Measurements from ENCODE around the gene FEN1. TPM values are rescaled to one million over a fixed set of nuclear protein-coding genes. Genes with fewer than 3 reads are reported as not detected.

FEN1 gene
- total and polyA plus RNA-seq, 2 experiments from 2014 or later = 13.5 to 39.2 TPM

DNA sequence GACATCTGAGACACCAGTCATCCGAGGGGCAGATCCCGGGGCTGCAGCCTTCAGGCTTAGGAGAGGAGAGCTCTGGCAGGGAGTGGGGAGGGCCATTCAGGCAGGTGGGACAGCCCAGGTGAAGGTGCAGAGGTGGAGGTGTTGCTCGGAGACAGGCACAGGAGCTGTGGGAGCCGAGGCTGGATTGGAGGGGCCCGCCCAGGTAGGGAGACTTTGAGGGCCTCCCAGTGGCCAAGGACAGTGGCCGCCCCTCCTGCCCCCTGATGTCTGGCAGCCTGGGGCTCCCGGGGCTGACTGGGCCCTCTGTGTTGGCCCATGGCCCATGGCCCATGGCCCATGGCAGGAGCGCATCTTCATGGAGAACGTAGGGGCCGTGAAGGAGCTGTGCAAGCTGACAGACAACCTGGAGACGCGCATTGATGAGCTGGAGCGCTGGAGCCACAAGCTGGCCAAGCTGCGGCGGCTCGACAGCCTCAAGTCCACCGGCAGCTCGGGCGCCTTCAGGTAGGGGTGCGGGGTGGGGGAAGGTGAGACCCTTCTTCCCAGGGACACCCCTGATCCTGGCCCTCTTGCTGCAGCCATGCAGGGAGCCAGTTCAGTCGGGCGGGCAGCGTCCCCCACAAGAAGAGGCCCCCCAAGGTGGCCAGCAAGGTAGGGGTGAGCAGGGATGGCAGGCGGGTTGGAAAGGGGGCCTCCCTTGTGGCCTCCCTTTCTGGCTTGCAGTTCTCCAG lies 13.6 kb upstream of the FEN1 start:
- H3K4me1 ChIP-seq (ENCODE audit: low read depth) = peaks cover under 1% of the 10 kb centered on the region
- peaks cover 14% of the 10 kb centered on the region for H3K36me3 ChIP-seq
- no peaks in the 10 kb centered on the region for H3K9me3 ChIP-seq (ENCODE audit: low read depth)
- DNase-seq (ENCODE audit: low read depth in 1 of 2, low spot score in 1 of 2) = no peak
- TF ChIP-seq, protein P1, sequence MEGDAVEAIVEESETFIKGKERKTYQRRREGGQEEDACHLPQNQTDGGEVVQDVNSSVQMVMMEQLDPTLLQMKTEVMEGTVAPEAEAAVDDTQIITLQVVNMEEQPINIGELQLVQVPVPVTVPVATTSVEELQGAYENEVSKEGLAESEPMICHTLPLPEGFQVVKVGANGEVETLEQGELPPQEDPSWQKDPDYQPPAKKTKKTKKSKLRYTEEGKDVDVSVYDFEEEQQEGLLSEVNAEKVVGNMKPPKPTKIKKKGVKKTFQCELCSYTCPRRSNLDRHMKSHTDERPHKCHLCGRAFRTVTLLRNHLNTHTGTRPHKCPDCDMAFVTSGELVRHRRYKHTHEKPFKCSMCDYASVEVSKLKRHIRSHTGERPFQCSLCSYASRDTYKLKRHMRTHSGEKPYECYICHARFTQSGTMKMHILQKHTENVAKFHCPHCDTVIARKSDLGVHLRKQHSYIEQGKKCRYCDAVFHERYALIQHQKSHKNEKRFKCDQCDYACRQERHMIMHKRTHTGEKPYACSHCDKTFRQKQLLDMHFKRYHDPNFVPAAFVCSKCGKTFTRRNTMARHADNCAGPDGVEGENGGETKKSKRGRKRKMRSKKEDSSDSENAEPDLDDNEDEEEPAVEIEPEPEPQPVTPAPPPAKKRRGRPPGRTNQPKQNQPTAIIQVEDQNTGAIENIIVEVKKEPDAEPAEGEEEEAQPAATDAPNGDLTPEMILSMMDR (IDR thresholded peaks at IDR 0.05; ENCODE audit: low read depth, low read length) = no peak
- H3K27me3 ChIP-seq = no peaks in the 10 kb centered on the region
- no peak overlapping the region for H3K4me3 ChIP-seq
- H3K27ac ChIP-seq = no peak overlapping the region

DNA sequence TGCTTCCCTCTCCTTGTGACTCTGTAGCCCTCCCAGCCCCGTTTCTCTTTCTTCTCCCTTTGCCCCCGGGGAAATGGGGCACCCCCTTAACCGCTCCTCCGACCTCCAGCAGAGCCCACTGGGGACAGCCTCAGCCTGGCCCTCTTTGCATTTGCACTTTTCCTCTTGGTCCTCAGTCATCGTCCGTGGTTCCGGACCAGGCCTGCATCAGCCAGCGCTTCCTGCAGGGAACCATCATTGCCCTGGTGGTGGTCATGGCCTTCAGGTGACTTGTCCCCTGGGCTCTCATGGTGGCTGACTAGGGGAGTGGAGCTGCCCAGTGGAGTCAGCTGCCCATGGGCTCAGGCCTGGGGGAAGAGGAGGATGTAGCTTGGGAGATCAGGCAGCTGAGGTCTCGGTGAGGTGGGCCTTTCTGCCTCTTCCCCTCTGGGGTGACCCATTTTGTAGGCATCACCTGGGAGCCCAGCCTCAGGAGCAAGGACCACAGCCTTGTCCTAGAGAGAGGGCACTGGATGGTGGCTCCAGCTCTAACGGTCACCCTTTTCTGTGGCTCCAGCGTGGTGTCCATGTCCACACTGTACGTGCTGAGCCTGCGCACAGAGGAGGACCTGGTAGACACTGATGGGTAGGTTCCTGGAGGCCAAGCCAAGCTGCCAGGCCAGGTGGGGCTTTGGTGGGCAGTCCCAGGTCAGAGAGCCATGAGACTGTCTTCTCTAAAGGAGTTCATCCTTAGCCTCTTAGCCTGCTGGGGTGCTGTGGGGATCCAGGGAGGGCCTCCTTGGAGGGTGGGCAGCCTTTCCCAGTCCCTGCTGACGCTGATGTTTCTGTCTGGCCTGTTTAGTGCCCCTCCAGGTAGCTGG lies 12.8 kb upstream of the FEN1 start:
- peaks cover 14% of the 10 kb centered on the region for H3K36me3 ChIP-seq
- H3K4me3 ChIP-seq = no peak overlapping the region
- H3K27me3 ChIP-seq = no peaks in the 10 kb centered on the region
- H3K4me1 ChIP-seq (ENCODE audit: low read depth) = no peaks in the 10 kb centered on the region
- H3K27ac ChIP-seq = no peak overlapping the region
- no peaks in the 10 kb centered on the region for H3K9me3 ChIP-seq (ENCODE audit: low read depth)
- no peak for DNase-seq (ENCODE audit: low read depth in 1 of 2, low spot score in 1 of 2)
- TF ChIP-seq, protein P1 (IDR thresholded peaks at IDR 0.05; ENCODE audit: low read depth, low read length) = no peak

DNA sequence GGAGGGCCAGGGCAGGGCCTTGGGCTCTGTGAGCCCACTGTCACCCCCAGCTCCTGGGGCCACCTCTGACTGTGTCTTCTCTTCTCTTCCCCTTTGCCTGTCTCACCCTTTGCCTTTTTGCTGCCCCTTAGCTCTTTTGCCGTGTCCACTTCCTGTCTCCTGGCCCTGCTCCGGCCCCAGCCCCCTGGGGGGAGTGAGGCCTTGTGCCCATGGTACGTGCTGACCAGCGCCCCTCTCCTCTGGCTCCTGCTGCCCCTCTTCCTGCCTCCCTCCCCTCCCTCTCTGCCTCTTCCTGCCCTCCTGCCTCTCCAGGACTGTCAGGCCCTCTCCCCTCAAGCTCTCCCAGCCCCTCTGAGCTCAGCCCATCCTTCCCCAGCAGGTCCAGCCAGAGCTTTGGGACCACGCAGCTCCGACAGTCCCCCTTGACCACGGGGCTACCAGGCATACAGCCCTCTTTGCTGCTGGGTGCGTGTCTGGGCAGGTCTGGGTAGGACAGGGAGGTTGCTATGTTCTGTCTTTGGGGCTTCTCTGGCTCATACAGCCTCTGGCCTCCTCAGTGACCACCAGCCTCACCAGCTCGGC lies 12.0 kb upstream of the FEN1 start:
- DNase-seq (ENCODE audit: low read depth in 1 of 2, low spot score in 1 of 2) = no peak

DNA sequence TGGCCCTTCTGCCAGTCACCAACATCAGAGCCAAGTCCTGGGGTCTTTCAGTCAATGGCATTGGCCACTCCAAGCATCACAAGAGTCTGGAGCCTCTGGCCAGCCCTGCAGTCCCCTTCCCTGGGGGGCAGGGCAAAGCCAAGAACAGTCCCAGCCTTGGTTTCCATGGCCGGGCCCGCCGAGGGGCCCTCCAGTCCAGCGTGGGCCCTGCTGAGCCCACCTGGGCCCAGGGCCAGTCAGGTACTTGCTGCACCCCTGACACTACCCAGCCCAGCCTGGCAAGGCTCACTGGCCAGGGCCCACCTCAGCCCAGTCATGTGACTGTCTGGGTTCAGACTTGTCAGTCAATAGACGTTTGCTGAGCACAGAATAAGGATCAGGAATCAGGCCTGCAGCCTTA lies 11.1 kb upstream of the FEN1 start:
- no peaks in the 10 kb centered on the region for H3K9me3 ChIP-seq (ENCODE audit: low read depth)
- no peak overlapping the region for H3K4me3 ChIP-seq
- no peak for DNase-seq (ENCODE audit: low read depth in 1 of 2, low spot score in 1 of 2)
- H3K4me1 ChIP-seq (ENCODE audit: low read depth) = no peaks in the 10 kb centered on the region
- no peak overlapping the region for H3K27ac ChIP-seq
- peaks cover 20% of the 10 kb centered on the region for H3K36me3 ChIP-seq
- TF ChIP-seq, protein P1 (IDR thresholded peaks at IDR 0.05; ENCODE audit: low read depth, low read length) = no peak
- H3K27me3 ChIP-seq = no peaks in the 10 kb centered on the region

More for the DNA sequence above, 12.0 kb upstream of the FEN1 start:
- H3K27me3 ChIP-seq = no peaks in the 10 kb centered on the region
- no peaks in the 10 kb centered on the region for H3K4me1 ChIP-seq (ENCODE audit: low read depth)
- no peak overlapping the region for H3K4me3 ChIP-seq
- H3K9me3 ChIP-seq (ENCODE audit: low read depth) = no peaks in the 10 kb centered on the region
- H3K36me3 ChIP-seq = peaks cover 14% of the 10 kb centered on the region
- H3K27ac ChIP-seq = no peak overlapping the region
- TF ChIP-seq, protein P1 (IDR thresholded peaks at IDR 0.05; ENCODE audit: low read depth, low read length) = no peak

DNA sequence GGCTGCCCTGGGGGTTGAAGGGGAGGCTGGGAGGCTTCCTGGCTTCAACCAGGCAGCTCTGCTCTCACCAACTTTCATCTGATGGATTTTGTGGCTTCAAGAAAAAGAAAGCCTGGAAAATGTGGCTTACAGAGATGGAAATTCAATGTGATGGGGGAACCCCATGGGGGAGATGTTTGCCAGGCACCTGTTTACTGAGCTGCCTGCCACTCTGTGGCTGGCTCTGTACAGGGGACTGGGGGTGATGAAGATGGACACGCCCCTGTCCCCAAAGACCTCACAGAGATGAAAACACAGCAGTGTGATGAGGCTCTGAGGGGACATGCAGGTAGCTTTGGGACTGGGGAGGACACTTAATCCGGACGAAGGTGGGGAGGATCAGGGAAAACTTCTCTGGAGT lies 10.4 kb upstream of the FEN1 start:
- H3K4me3 ChIP-seq = no peak overlapping the region
- no peaks in the 10 kb centered on the region for H3K4me1 ChIP-seq (ENCODE audit: low read depth)
- H3K27me3 ChIP-seq = no peaks in the 10 kb centered on the region
- peaks cover 24% of the 10 kb centered on the region for H3K36me3 ChIP-seq
- TF ChIP-seq, protein P1 (IDR thresholded peaks at IDR 0.05; ENCODE audit: low read depth, low read length) = no peak
- no peak overlapping the region for H3K27ac ChIP-seq
- no peaks in the 10 kb centered on the region for H3K9me3 ChIP-seq (ENCODE audit: low read depth)
- no peak for DNase-seq (ENCODE audit: low read depth in 1 of 2, low spot score in 1 of 2)

Measured in cardiac muscle cell (in vitro differentiated cells and primary cell).